Dendritic cell treated with granulocyte-macrophage colony-stimulating factor and Interleukin-4, amounts not matched to agents 40 ng/mL and 50 ng/mL, for 4 days (primary cell): ENCODE results near the gene UBE2V1.
"Not testable (repeated sequence)": the region's sequence is repeated elsewhere in the genome, so short reads cannot be mapped to it uniquely, and the experiment has no call there.

Experiments
- H3K27ac Mint-ChIP-seq: one replicate; pipeline ENCODE4 v1.8.0; 2022; ENCODE audit warnings: mild to moderate bottlenecking, mixed read lengths
- H3K27me3 Mint-ChIP-seq: one replicate; pipeline ENCODE4 v1.8.0; 2022; ENCODE audit warnings: mild to moderate bottlenecking, mixed read lengths
- H3K36me3 Mint-ChIP-seq: one replicate; pipeline ENCODE4 v1.8.0; 2022; ENCODE audit warnings: low read depth, mixed read lengths
- H3K4me1 Mint-ChIP-seq: one replicate; pipeline ENCODE4 v1.8.0; 2022; ENCODE audit warnings: low read depth, mixed read lengths
- H3K4me3 Mint-ChIP-seq: one replicate; pipeline ENCODE4 v1.8.0; 2022; ENCODE audit warnings: mild to moderate bottlenecking, moderate library complexity, mixed read lengths
- H3K9me3 Mint-ChIP-seq: one replicate; pipeline ENCODE4 v1.8.0; 2022; ENCODE audit warnings: mixed read lengths
- intact Hi-C: fragments of 100-400 bp; cut with micrococcal nuclease; formaldehyde crosslinking; loops from one replicate; pipeline ENCODE4 v1.15.0; 2022

UBE2V1 gene

GRCh38 chr20:50112512-50113419, at the start of gene UBE2V1:
Gene UBE2V1 (minus strand): TSS chr20:50113150. CDS start chr20:50113128, 22 bp downstream.
- intact Hi-C loops = loop anchor here (5.0 kb wide), 1 partner anchor 40 kb away; the partner anchor contains the start of gene PEDS1
- H3K9me3 Mint-ChIP-seq = no peaks in the 10 kb centered on the region
- peaks cover 76% of the 10 kb centered on the region for H3K4me1 Mint-ChIP-seq
- peak within 1 kb of the TSS; percentile 96 for H3K4me3 Mint-ChIP-seq
- H3K27ac Mint-ChIP-seq = peak within 1 kb of the TSS; percentile 86
- no peaks in the 10 kb centered on the region for H3K27me3 Mint-ChIP-seq
- H3K36me3 Mint-ChIP-seq = peaks cover 26% of the 10 kb centered on the region

GRCh38 chr20:50161494-50161893, 48.5 kb upstream of the UBE2V1 start:
- H3K36me3 Mint-ChIP-seq, H3K27ac Mint-ChIP-seq, H3K9me3 Mint-ChIP-seq, intact Hi-C loops, H3K27me3 Mint-ChIP-seq, H3K4me3 Mint-ChIP-seq: not testable (repeated sequence)
- H3K4me1 Mint-ChIP-seq = peaks cover 38% of the 10 kb centered on the region

GRCh38 chr20:50153500-50154377, 40.8 kb upstream of the UBE2V1 start, which contains the start of gene PEDS1:
Gene PEDS1 (minus strand): TSS chr20:50153723. CDS start chr20:50153637, 86 bp downstream.
- peaks cover 54% of the 10 kb centered on the region for H3K4me1 Mint-ChIP-seq
- H3K27ac Mint-ChIP-seq = peak within 1 kb of the TSS; percentile 97
- no peaks in the 10 kb centered on the region for H3K9me3 Mint-ChIP-seq
- intact Hi-C loops = loop anchor here (2.0 to 5.0 kb wide), 2 partner anchors 13 to 41 kb away; partner anchors contain the start of gene UBE2V1
- peaks cover 43% of the 10 kb centered on the region for H3K36me3 Mint-ChIP-seq
- peak within 1 kb of the TSS; percentile 85 for H3K4me3 Mint-ChIP-seq
- no peaks in the 10 kb centered on the region for H3K27me3 Mint-ChIP-seq

- Mint-ChIP-seq H3K9me3 (no peaks in the 10 kb centered on the region), H3K4me3 (peak overlapping the region; percentile 85), H3K27ac (peak overlapping the region; percentile 97), H3K36me3 (peaks cover 49% of the 10 kb centered on the region), H3K4me1 (peaks cover 56% of the 10 kb centered on the region), H3K27me3 (no peaks in the 10 kb centered on the region)
- intact Hi-C loops = loop anchor here (2.0 to 5.0 kb wide), 2 partner anchors 14 to 41 kb away; partner anchors contain the start of gene UBE2V1
These were observed 40.2 kb upstream of the UBE2V1 start for GRCh38 chr20:50153153-50153499.

- Mint-ChIP-seq H3K4me3 (peak overlapping the region; percentile 85), H3K27ac (peak overlapping the region; percentile 97), H3K9me3 (no peaks in the 10 kb centered on the region), H3K27me3 (no peaks in the 10 kb centered on the region), H3K4me1 (peaks cover 59% of the 10 kb centered on the region), H3K36me3 (peaks cover 55% of the 10 kb centered on the region)
- intact Hi-C loops = loop anchor here (2.0 to 5.0 kb wide), 2 partner anchors 14 to 40 kb away; partner anchors contain the start of gene UBE2V1
These were observed 39.6 kb upstream of the UBE2V1 start for GRCh38 chr20:50152394-50153152.

- Mint-ChIP-seq H3K36me3 (peaks cover 60% of the 10 kb centered on the region), H3K27me3 (no peaks in the 10 kb centered on the region), H3K4me3 (peak overlapping the region; percentile 85), H3K4me1 (peaks cover 72% of the 10 kb centered on the region), H3K27ac (peak overlapping the region; percentile 97), H3K9me3 (no peaks in the 10 kb centered on the region)
- intact Hi-C loops = loop anchor here (5.0 kb wide), 1 partner anchor 39 kb away; the partner anchor contains the start of gene UBE2V1
These were observed 38.2 kb upstream of the UBE2V1 start for GRCh38 chr20:50151034-50151743.

GRCh38 chr20:50149481-50150254, 36.7 kb upstream of the UBE2V1 start:
- Mint-ChIP-seq H3K4me3 (no peak overlapping the region), H3K9me3 (no peaks in the 10 kb centered on the region), H3K4me1 (peaks cover 78% of the 10 kb centered on the region), H3K27ac (peak overlapping the region; percentile 97), H3K36me3 (peaks cover 65% of the 10 kb centered on the region), H3K27me3 (no peaks in the 10 kb centered on the region)
- intact Hi-C loops = loop anchor here (5.0 kb wide), 1 partner anchor 37 kb away; the partner anchor contains the start of gene UBE2V1

GRCh38 chr20:50146732-50147662, 34.0 kb upstream of the UBE2V1 start:
- Mint-ChIP-seq H3K4me1 (peaks cover 75% of the 10 kb centered on the region), H3K4me3 (peak overlapping the region; percentile 69), H3K27ac (peak overlapping the region; percentile 97), H3K27me3 (no peaks in the 10 kb centered on the region), H3K36me3 (peaks cover 71% of the 10 kb centered on the region), H3K9me3 (no peaks in the 10 kb centered on the region)
- intact Hi-C loops = no loop called here

- intact Hi-C loops = no loop called here
- H3K27ac Mint-ChIP-seq = peak overlapping the region; percentile 97
- H3K4me3 Mint-ChIP-seq = peak overlapping the region; percentile 69
- H3K27me3 Mint-ChIP-seq = no peaks in the 10 kb centered on the region
- peaks cover 75% of the 10 kb centered on the region for H3K4me1 Mint-ChIP-seq
- no peaks in the 10 kb centered on the region for H3K9me3 Mint-ChIP-seq
- peaks cover 71% of the 10 kb centered on the region for H3K36me3 Mint-ChIP-seq
These were observed 33.3 kb upstream of the UBE2V1 start for GRCh38 chr20:50146214-50146613.

- H3K27me3 Mint-ChIP-seq = no peaks in the 10 kb centered on the region
- intact Hi-C loops = no loop called here
- H3K4me1 Mint-ChIP-seq = peaks cover 73% of the 10 kb centered on the region
- peak overlapping the region; percentile 97 for H3K27ac Mint-ChIP-seq
- H3K9me3 Mint-ChIP-seq = no peaks in the 10 kb centered on the region
- peaks cover 71% of the 10 kb centered on the region for H3K36me3 Mint-ChIP-seq
- H3K4me3 Mint-ChIP-seq = no peak overlapping the region
These were observed 32.6 kb upstream of the UBE2V1 start for GRCh38 chr20:50145566-50145965.

- Mint-ChIP-seq H3K27ac (peak overlapping the region; percentile 42), H3K36me3 (peaks cover 71% of the 10 kb centered on the region), H3K9me3 (no peaks in the 10 kb centered on the region), H3K4me3 (no peak overlapping the region), H3K4me1 (peaks cover 73% of the 10 kb centered on the region), H3K27me3 (no peaks in the 10 kb centered on the region)
- intact Hi-C loops = no loop called here
These were observed 31.4 kb upstream of the UBE2V1 start for GRCh38 chr20:50144362-50144761.
